CD4-positive, alpha-beta T cell (primary cell): ENCODE results near the gene FAM53B. TPM values are rescaled to one million over a fixed set of nuclear protein-coding genes. Genes with fewer than 3 reads are reported as not detected.

ENCODE experiments used
- ATAC-seq: fragments of 200-7000 bp; cut with Tn5 transposase; one replicate; pipeline ENCODE4 v1.10.0; 2022; ENCODE audit warnings: mild to moderate bottlenecking; ENCODE audit not compliant: poor library complexity
- CTCF ChIA-PET: fragments of 350-600 bp; sonication (Branson Sonifier 250); formaldehyde crosslinking; loops from one replicate; lab custom pipeline; 2021; ENCODE audit warnings: antibody characterized with exemption, inconsistent platforms; lab: Charles Lee
- POLR2A ChIA-PET: fragments of 350-600 bp; sonication (Branson Sonifier 250); formaldehyde crosslinking; loops from one replicate; lab custom pipeline; 2021; ENCODE audit warnings: antibody characterized with exemption, inconsistent platforms; lab: Charles Lee
- DNase-seq, 14 experiments: peaks; one replicate each; pipeline ENCODE4 v3.0.0-alpha.2; 2013 to 2020; ENCODE audit warnings: mixed read lengths in 2 of 14
- H3K27ac ChIP-seq, 2 donors: one replicate each; pipeline versions ENCODE4 v1.5.1 to v1.7.0; 2013; ENCODE audit warnings: low read length in 2 of 2, low read depth in 1 of 2, mild to moderate bottlenecking in 1 of 2
- H3K27me3 ChIP-seq, 2 experiments: 1 replicate in 1 of 2; 2 replicates in 1 of 2; pipeline versions ENCODE4 v1.6.1 to v1.7.0; 2013; ENCODE audit warnings: low read length in 2 of 2, control low read depth in 1 of 2, mild to moderate bottlenecking in 1 of 2, moderate library complexity in 1 of 2; ENCODE audit not compliant: insufficient read depth in 2 of 2, control insufficient read depth in 1 of 2
- H3K36me3 ChIP-seq: one replicate; pipeline ENCODE4 v1.6.1; 2013; ENCODE audit warnings: low read length, control low read depth; ENCODE audit not compliant: insufficient read depth
- H3K4me1 ChIP-seq: one replicate; pipeline ENCODE4 v1.6.1; 2013; ENCODE audit warnings: low read length, control low read depth; ENCODE audit not compliant: insufficient read depth
- H3K4me3 ChIP-seq: one replicate; pipeline ENCODE4 v1.5.1; 2013; ENCODE audit warnings: mild to moderate bottlenecking, low read length, moderate library complexity
- H3K9me3 ChIP-seq, 2 experiments: 1 replicate in 1 of 2; 2 replicates in 1 of 2; pipeline versions ENCODE4 v1.6.1 to v1.7.0; 2013; ENCODE audit warnings: low read length in 2 of 2, mild to moderate bottlenecking in 2 of 2, control low read depth in 1 of 2, moderate library complexity in 1 of 2; ENCODE audit not compliant: control insufficient read depth in 1 of 2, insufficient read depth in 1 of 2
- H3K27ac Mint-ChIP-seq: one replicate; pipeline ENCODE4 v1.8.0; 2020; ENCODE audit warnings: mixed read lengths
- H3K27me3 Mint-ChIP-seq: one replicate; pipeline ENCODE4 v1.8.0; 2021; ENCODE audit warnings: mixed read lengths
- H3K36me3 Mint-ChIP-seq: one replicate; pipeline ENCODE4 v1.8.0; 2021; ENCODE audit warnings: low read depth, mixed read lengths
- H3K4me1 Mint-ChIP-seq: one replicate; pipeline ENCODE4 v1.8.0; 2021; ENCODE audit warnings: low read depth, mixed read lengths
- H3K4me3 Mint-ChIP-seq: one replicate; pipeline ENCODE4 v1.8.0; 2020; ENCODE audit warnings: mild to moderate bottlenecking, mixed read lengths
- H3K9me3 Mint-ChIP-seq: one replicate; pipeline ENCODE4 v1.8.0; 2020; ENCODE audit warnings: mixed read lengths
- intact Hi-C, 2 experiments: fragments of 100-400 bp; cut with DNase I in 1 of 2; cut with micrococcal nuclease in 1 of 2; formaldehyde crosslinking; loops; one replicate each; pipeline versions ENCODE4 v1.15.1 to v1.9.0; 2023 to 2025; cut with DNase I, micrococcal nuclease
- total RNA-seq, 174 experiments: library from RNA in 2 of 174; stranded (reverse) in 2 of 174; gene quantifications; one replicate each; pipeline ENCODE4 v1.2.3 and lab custom pipeline; 2021 to 2026
- TF ChIP-seq, protein P1 (sequence below): fragments of 200-600 bp; IDR thresholded peaks from one replicate; pipeline ENCODE4 v1.8.0; 2022; ENCODE audit warnings: antibody characterized with exemption, mild to moderate bottlenecking

Gene FAM53B
- total RNA-seq, 2 experiments from 2014 or later: 32.9 to 33.6 TPM

DNA sequence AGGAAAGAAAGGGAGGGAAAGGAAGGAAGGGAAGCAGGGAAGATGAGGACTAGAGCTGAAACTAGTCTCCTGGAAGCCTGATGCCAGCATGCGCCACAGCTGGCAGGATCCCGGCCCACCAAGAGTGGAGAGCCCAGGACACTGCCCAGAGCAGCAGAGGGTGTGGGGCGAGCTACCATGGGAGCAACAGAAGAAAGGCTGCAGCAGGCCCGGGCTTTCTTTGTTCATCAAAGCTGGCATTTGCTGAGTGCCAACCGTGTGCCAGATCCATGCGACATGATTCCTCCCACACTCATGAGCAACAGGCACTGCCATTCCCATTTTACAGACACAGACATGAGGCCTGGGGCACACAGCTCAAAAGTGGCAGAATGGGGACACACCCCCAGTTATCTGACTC is 68.9 kb downstream of the FAM53B start:
- DNase-seq: no peak
- Mint-ChIP-seq H3K4me3 (peak overlapping the region; percentile 67), H3K4me1 (peaks cover 97% of the 10 kb centered on the region), H3K27me3 (no peaks in the 10 kb centered on the region), H3K36me3 (peaks cover 31% of the 10 kb centered on the region), H3K27ac (peak overlapping the region; percentile 85), H3K9me3 (no peaks in the 10 kb centered on the region)
- no peak overlapping the region for H3K27ac ChIP-seq
- no peak overlapping the region for H3K4me3 ChIP-seq
- POLR2A ChIA-PET: interaction anchor here (1.1 to 2.5 kb wide), 4 partner anchors 10 to 66 kb away, joined by 3 to 14 read pairs (median 5); no protein-coding TSS in a partner anchor
- CTCF ChIA-PET: interaction anchor here (1.3 kb wide), 1 partner anchor 44 kb away, joined by 3 read pairs; no protein-coding TSS in a partner anchor
- no peak for ATAC-seq
- H3K9me3 ChIP-seq: no peaks in the 10 kb centered on the region
- TF ChIP-seq, protein P1, sequence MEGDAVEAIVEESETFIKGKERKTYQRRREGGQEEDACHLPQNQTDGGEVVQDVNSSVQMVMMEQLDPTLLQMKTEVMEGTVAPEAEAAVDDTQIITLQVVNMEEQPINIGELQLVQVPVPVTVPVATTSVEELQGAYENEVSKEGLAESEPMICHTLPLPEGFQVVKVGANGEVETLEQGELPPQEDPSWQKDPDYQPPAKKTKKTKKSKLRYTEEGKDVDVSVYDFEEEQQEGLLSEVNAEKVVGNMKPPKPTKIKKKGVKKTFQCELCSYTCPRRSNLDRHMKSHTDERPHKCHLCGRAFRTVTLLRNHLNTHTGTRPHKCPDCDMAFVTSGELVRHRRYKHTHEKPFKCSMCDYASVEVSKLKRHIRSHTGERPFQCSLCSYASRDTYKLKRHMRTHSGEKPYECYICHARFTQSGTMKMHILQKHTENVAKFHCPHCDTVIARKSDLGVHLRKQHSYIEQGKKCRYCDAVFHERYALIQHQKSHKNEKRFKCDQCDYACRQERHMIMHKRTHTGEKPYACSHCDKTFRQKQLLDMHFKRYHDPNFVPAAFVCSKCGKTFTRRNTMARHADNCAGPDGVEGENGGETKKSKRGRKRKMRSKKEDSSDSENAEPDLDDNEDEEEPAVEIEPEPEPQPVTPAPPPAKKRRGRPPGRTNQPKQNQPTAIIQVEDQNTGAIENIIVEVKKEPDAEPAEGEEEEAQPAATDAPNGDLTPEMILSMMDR: no peak
- intact Hi-C loops: loop anchor here in 1 of 2 experiments (5.0 kb wide), 1 partner anchor 42 kb away; no protein-coding TSS in a partner anchor
- no peaks in the 10 kb centered on the region for H3K27me3 ChIP-seq
- peaks cover 100% of the 10 kb centered on the region for H3K4me1 ChIP-seq
- peaks cover 27% of the 10 kb centered on the region for H3K36me3 ChIP-seq

DNA sequence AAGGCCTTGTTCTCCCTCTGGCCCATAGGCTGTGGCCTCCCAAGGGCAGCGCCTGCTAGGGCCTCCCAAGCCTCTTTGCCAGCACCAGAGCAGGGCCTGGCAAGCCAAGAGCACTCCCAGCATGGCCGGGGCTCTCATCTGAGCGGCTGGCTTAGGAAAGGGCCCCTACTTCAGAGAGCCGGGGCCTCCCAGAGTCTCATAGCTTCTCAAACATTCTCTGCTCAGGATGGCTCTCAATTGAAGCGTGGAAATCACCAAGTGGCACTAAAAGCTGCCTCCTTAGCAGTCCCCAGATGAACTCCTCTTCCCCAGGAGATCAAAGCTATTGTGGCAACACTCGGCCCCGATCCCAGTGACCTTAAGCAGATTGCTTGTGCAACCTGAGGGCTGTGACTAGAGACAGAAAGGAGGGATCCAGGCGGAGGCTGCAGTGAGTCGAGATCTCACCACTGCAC is 69.4 kb downstream of the FAM53B start:
- intact Hi-C loops: loop anchor here (5.0 kb wide), 2 partner anchors 37 to 43 kb away; no protein-coding TSS in a partner anchor
- POLR2A ChIA-PET: interaction anchor here (1.1 to 2.5 kb wide), 4 partner anchors 10 to 67 kb away, joined by 3 to 14 read pairs (median 5); no protein-coding TSS in a partner anchor
- DNase-seq: no peak
- peak overlapping the region in 1 of 2 donors; percentile 16 for H3K27ac ChIP-seq
- Mint-ChIP-seq H3K27ac (peak overlapping the region; percentile 85), H3K36me3 (peaks cover 26% of the 10 kb centered on the region), H3K9me3 (no peaks in the 10 kb centered on the region), H3K27me3 (no peaks in the 10 kb centered on the region), H3K4me1 (peaks cover 95% of the 10 kb centered on the region), H3K4me3 (peak overlapping the region; percentile 67)
- peaks cover 24% of the 10 kb centered on the region for H3K36me3 ChIP-seq
- CTCF ChIA-PET: interaction anchor here (0.9 to 1.4 kb wide), 2 partner anchors 38 to 47 kb away, joined by 3 to 4 read pairs; no protein-coding TSS in a partner anchor
- TF ChIP-seq, protein P1: no peak
- no peak overlapping the region for H3K4me3 ChIP-seq
- peaks cover 100% of the 10 kb centered on the region for H3K4me1 ChIP-seq
- no peak for ATAC-seq
- H3K27me3 ChIP-seq: no peaks in the 10 kb centered on the region
- H3K9me3 ChIP-seq: no peaks in the 10 kb centered on the region

DNA sequence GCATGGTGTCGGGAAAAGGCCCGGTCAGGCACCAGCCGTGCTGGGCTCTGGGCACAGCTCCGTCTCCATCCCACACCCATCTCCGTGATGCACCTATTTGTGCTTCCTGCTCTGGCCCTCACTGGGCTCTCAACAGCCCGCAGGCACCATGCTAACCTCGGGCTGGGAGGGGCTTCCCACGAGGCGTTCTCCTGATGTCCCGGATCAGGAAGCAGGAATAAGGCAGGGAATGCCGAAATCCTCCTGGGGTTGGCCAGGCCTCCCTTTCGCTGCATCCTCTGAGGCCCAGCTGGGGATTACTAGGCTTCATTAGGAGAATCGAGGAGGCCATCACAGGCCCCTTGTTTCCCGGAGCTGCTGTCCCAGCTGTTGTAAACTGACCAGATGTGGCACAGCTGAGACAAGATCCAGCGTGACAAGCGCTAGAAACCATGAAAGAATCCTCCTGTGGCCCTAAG is 72.0 kb downstream of the FAM53B start:
- POLR2A ChIA-PET: interaction anchor here (0.7 to 3.4 kb wide), 8 partner anchors 9 to 50 kb away, joined by 3 to 22 read pairs (median 4); no protein-coding TSS in a partner anchor
- ATAC-seq (no peak), DNase-seq (no peak)
- Mint-ChIP-seq H3K4me1 (peaks cover 92% of the 10 kb centered on the region), H3K9me3 (no peaks in the 10 kb centered on the region), H3K27me3 (no peaks in the 10 kb centered on the region), H3K36me3 (peaks cover 12% of the 10 kb centered on the region), H3K27ac (peak overlapping the region; percentile 73), H3K4me3 (peak overlapping the region; percentile 70)
- CTCF ChIA-PET: interaction anchor here (0.7 to 2.6 kb wide), 12 partner anchors 20 to 73 kb away, joined by 3 to 11 read pairs (median 5); partner anchors contain the start of gene FAM53B
- TF ChIP-seq, protein P1: no peak
- H3K4me3 ChIP-seq: no peak overlapping the region
- intact Hi-C loops: loop anchor here in 1 of 2 experiments (5.0 kb wide), 1 partner anchor 35 kb away; no protein-coding TSS in a partner anchor
- H3K27me3 ChIP-seq: no peaks in the 10 kb centered on the region
- H3K4me1 ChIP-seq: peaks cover 98% of the 10 kb centered on the region
- H3K9me3 ChIP-seq: no peaks in the 10 kb centered on the region
- peak overlapping the region in 1 of 2 donors; percentile 33 for H3K27ac ChIP-seq
- H3K36me3 ChIP-seq: peaks cover 26% of the 10 kb centered on the region
